Measurements from ENCODE around the gene FAM221B.

- TF ChIP-seq POLR2A (IDR thresholded peaks at IDR 0.05) (no peak), CTCF (IDR thresholded peaks at IDR 0.05) (no peak), POLR2AphosphoS5 (IDR thresholded peaks at IDR 0.05) (no peak), EP300 (IDR thresholded peaks at IDR 0.05) (no peak)
These were observed 2.5 kb upstream of the FAM221B start for GRCh38 chr9:35831040-35831439.

All from upper lobe of left lung (tissue), 4 donors.